Measurements from ENCODE around the gene FKBP10.

DNA sequence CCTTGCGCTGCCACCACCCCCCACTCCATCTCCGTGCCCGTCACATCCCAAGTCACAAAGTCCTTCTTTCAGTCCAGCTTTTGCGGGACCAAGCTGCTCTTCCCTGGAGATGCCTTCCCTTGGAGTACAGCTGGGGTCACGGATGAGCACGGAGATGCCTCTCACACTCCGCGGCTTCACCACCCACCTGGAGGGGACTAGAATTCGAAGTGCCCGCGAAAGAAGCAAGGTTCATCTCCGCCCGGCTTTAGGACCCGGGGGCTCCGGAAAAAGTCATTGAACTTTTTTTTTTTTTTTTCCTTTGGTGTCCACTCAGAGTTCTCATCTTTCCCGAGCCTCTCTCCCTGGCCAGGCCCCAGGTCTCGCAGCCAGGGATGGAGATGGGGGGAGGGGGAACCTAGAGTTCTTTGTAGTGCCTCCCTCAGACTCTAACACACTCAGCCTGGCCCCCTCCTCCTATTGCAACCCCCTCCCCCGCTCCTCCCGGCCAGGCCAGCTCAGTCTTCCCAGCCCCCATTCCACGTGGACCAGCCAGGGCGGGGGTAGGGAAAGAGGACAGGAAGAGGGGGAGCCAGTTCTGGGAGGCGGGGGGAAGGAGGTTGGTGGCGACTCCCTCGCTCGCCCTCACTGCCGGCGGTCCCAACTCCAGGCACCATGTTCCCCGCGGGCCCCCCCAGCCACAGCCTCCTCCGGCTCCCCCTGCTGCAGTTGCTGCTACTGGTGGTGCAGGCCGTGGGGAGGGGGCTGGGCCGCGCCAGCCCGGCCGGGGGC lies at the start of gene FKBP10:
- TF ChIP-seq, protein P1, sequence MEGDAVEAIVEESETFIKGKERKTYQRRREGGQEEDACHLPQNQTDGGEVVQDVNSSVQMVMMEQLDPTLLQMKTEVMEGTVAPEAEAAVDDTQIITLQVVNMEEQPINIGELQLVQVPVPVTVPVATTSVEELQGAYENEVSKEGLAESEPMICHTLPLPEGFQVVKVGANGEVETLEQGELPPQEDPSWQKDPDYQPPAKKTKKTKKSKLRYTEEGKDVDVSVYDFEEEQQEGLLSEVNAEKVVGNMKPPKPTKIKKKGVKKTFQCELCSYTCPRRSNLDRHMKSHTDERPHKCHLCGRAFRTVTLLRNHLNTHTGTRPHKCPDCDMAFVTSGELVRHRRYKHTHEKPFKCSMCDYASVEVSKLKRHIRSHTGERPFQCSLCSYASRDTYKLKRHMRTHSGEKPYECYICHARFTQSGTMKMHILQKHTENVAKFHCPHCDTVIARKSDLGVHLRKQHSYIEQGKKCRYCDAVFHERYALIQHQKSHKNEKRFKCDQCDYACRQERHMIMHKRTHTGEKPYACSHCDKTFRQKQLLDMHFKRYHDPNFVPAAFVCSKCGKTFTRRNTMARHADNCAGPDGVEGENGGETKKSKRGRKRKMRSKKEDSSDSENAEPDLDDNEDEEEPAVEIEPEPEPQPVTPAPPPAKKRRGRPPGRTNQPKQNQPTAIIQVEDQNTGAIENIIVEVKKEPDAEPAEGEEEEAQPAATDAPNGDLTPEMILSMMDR (IDR thresholded peaks at IDR 0.05): no peak
- TF ChIP-seq EP300 (IDR thresholded peaks at IDR 0.05) (no peak), POLR2A (IDR thresholded peaks at IDR 0.05) (no peak), POLR2AphosphoS5 (IDR thresholded peaks at IDR 0.05) (peak in 1 of 2 donors; percentile 9)

Measured in upper lobe of left lung (tissue), 4 donors.